Heart left ventricle (tissue), 16 donors: Measurements from ENCODE around the gene CCPG1. TPM values are rescaled to one million over a fixed set of nuclear protein-coding genes. Genes with fewer than 3 reads are reported as not detected.

ENCODE experiments used
- ATAC-seq, 4 donors: fragments of 200-7000 bp; cut with Tn5 transposase; one replicate each; pipeline ENCODE4 v1.9.1; 2020 to 2022; ENCODE audit warnings: moderate library complexity in 4 of 4, mild to moderate bottlenecking in 3 of 4, moderate number of reproducible peaks in 1 of 4
- DNase-seq, 5 donors: peaks; one replicate each; pipeline ENCODE4 v3.0.0-alpha.2; 2020
- H3K27ac ChIP-seq, 12 donors: fragments of 200-600 bp; sonication (generic) in 4 of 12; one replicate each; pipeline versions ENCODE4 v1.5.0 to v1.8.0; 2016 to 2022; ENCODE audit warnings: mild to moderate bottlenecking in 2 of 12
- H3K27me3 ChIP-seq, 9 donors: fragments of 200-600 bp; sonication (generic) in 2 of 9; one replicate each; pipeline versions ENCODE4 v1.5.1 to v1.8.0; 2016 to 2022; ENCODE audit warnings: mild to moderate bottlenecking in 3 of 9
- H3K36me3 ChIP-seq, 9 donors: fragments of 200-600 bp; sonication (generic) in 2 of 9; one replicate each; pipeline versions ENCODE4 v1.5.0 to v1.8.0; 2018 to 2022; ENCODE audit warnings: mild to moderate bottlenecking in 2 of 9
- H3K4me1 ChIP-seq, 12 donors: fragments of 200-600 bp; sonication (generic) in 4 of 12; one replicate each; pipeline versions ENCODE4 v1.5.0 to v1.8.0; 2016 to 2022; ENCODE audit warnings: mild to moderate bottlenecking in 3 of 12
- H3K4me3 ChIP-seq, 12 donors: fragments of 200-600 bp; sonication (generic) in 4 of 12; one replicate each; pipeline versions ENCODE4 v1.5.0 to v1.8.0; 2017 to 2022; ENCODE audit warnings: mild to moderate bottlenecking in 9 of 12, moderate library complexity in 4 of 12
- H3K9me3 ChIP-seq, 12 donors: fragments of 200-600 bp; sonication (generic) in 4 of 12; one replicate each; pipeline versions ENCODE4 v1.5.0 to v1.8.0; 2016 to 2022; ENCODE audit warnings: mild to moderate bottlenecking in 1 of 12
- CTCF ChIP-seq, 12 donors: fragments of 200-600 bp; sonication (generic) in 4 of 12; IDR thresholded peaks; one replicate each; pipeline versions ENCODE4 v1.5.0 to v1.8.0; 2018 to 2022; ENCODE audit warnings: antibody characterized with exemption in 12 of 12, mild to moderate bottlenecking in 5 of 12
- POLR2A ChIP-seq, 2 donors: fragments of 450-650 bp; IDR thresholded peaks; one replicate each; pipeline ENCODE4 v1.6.1; 2017; ENCODE audit warnings: antibody characterized with exemption in 2 of 2, mild to moderate bottlenecking in 2 of 2, moderate library complexity in 2 of 2
- WGBS, 4 donors: extraction: QIAGEN DNeasy Blood & Tissue Kit in 2 of 4; methylation state at CpG; one replicate each; pipeline versions ENCODE4 v1.1.5 to v1.1.7; 2013 to 2018; 5-methylcytosine and 5-hydroxymethylcytosine counted together
- intact Hi-C, 10 donors: fragments of 100-400 bp; cut with DNase I; formaldehyde crosslinking; loops; one replicate each; pipeline versions ENCODE4 v1.11.1 to v1.14.2; 2022
- microRNA counts, 2 donors: library from miRNA; unstranded; fragments of <30 nt; microRNA quantifications; one replicate each; lab custom pipeline; 2016
- microRNA-seq, 4 donors: library from miRNA; unstranded; fragments of <30 nt; microRNA quantifications; one replicate each; pipeline versions ENCODE4 to v1.2.0, GENCODE V29; 2017 to 2020
- polyA plus RNA-seq, 2 donors: library from polyadenylated mRNA; stranded (reverse); fragments of 200-250 nt; gene quantifications; one replicate each; pipeline ENCODE4 v1.2.3, GENCODE V29; 2013
- total RNA-seq, 9 donors: library from RNA; depleted of rRNA in 2 of 9; stranded (reverse); fragments of >200 nt in 2 of 9; fragmentation: NEBNext Ultra II Directional in 3 of 9; extraction: Animal tissue kit (Norgen Biotek cat#: 25700) in 3 of 9; gene quantifications; one replicate each; pipeline versions ENCODE4 v1.1.0 to v1.2.4, GENCODE V29; 2016 to 2023
- donor health status: ischemic (EF 13 %, LVEDD 7.1; RV severe dilation, severe dysfunction).
- donor health status: healthy with polysubstance abuse.
- donor health status: DM: no; HTN: yes; CAD: no.
- donor health status: DM: no; HTN: no; CAD: no.
- donor health status: ischemic (EF 25% LVEDD 6.9; RV normal size, moderate dysfunction).
- donor health status: ischemic (EF 25% LVEDD 5.7; RV mildly dilated, moderate dysfunction).
- donor health status: healthy.
- donor health status: DM: yes; HTN: yes; CAD: no.
- donor health status: ischemic (EF 35%, LVEDD 5.7; RV mildly dilated, moderate dysfunction).
- donor health status: nonischemic (EF 11% LVEDD 7.7; RV severe dilation, severe dysfunction).
- donor health status: DM: yes; HTN: yes; CAD: no.
- donor health status: PGD.
- donor health status: ischemic (EF 29% LVEDD 5.4; RV normal size, mild dysfunction).
- donor health status: nonischemic (EF 23%, LVEDD 6.1; RV moderate dilation, normal function).

Gene CCPG1
- total and polyA plus RNA-seq, 11 donors, result 21.3 to 105 (median 75.4) TPM

GRCh38 chr15:55318588-55319494 is 89.3 kb downstream of the CCPG1 start, which contains the start of the genes PIGB and PIGBOS1:
PIGB (plus strand) TSS chr15:55319222; CDS start chr15:55319251, 29 bp downstream.
PIGBOS1 (minus strand) TSS chr15:55319123; CDS start chr15:55317792, 1,331 bp downstream.
- Histone ChIP-seq H3K4me1 (peaks cover 4 to 58% (median 24%) of the 10 kb centered on the region in 12 donors), H3K9me3 (no peaks in the 10 kb centered on the region), H3K27ac (peak within 1 kb of the TSS; percentile 19 to 95 (median 85)), H3K27me3 (no peaks in the 10 kb centered on the region), H3K4me3 (peak within 1 kb of the TSS; percentile 65 to 95 (median 76)), H3K36me3 (peaks cover 0 to 5% (median under 1%) of the 10 kb centered on the region in 9 donors)
- peak; percentile 86 to 91 (median 90) for DNase-seq
- intact Hi-C loops, result loop anchor here in 1 of 10 donors (2.0 kb wide), 1 partner anchor 90 kb away; the partner anchor contains the start of genes CCPG1 and PIERCE2
- ATAC-seq, result peak; percentile 93 to 99 (median 99)
- WGBS, 4 donors, result 2 to 3% (median 2%) methylated on average over 48 to 49 of the region's 49 CpGs
- TF ChIP-seq CTCF (IDR thresholded peaks at IDR 0.05), result peak in 5 of 12 donors; percentile 6 to 28 (median 11)
- TF ChIP-seq POLR2A (IDR thresholded peaks at IDR 0.05), result peak in 1 of 2 donors; percentile 49

MicroRNA genes within 50 kb of the gene (microRNA counts, 767-probe panel; counts per million panel counts)
- 2,301 to 2,523 counts per million in 2 donors for microRNA hsa-miR-628-3p (lab: Ali Mortazavi, UCI)
- 2,416 to 3,069 counts per million in 2 donors for microRNA hsa-miR-628-5p (lab: Ali Mortazavi, UCI)

Small RNA genes lying within 50 kb of the gene (microRNA-seq; reads per million reads assigned to microRNA genes)
- 201 to 329 (median 282) reads per million in 4 donors for gene MIR628

Other genes with a start within 250 kb of the CCPG1 start
- 10 to 100 TPM; 25.5 to 51.5 (median 39.2) TPM for gene RSL24D1, start 211.4 kb downstream of the CCPG1 start, total RNA-seq
- gene RSL24D1, start 211.4 kb downstream of the CCPG1 start, polyA plus RNA-seq, result 10 to 100 TPM; 40.8 to 51.9 TPM
- 10 to 100 TPM in 1 of 9 donors, 1 to 10 TPM in 8; 1.8 to 17.2 (median 4.2) TPM for gene RAB27A, start 118.5 kb downstream of the CCPG1 start, total RNA-seq
- 1 to 10 TPM; 1.4 to 9.0 TPM for gene RAB27A, start 118.5 kb downstream of the CCPG1 start, polyA plus RNA-seq
- gene PIGBOS1, start 89.2 kb downstream of the CCPG1 start, total RNA-seq, result 10 to 100 TPM in 1 of 9 donors, 1 to 10 TPM in 8; 5.8 to 12.0 (median 7.7) TPM
- 10 to 100 TPM; 14.8 to 18.0 TPM for gene PIGBOS1, start 89.2 kb downstream of the CCPG1 start, polyA plus RNA-seq
- gene PIGB, start 89.1 kb downstream of the CCPG1 start, total RNA-seq, result 10 to 100 TPM in 1 of 9 donors, 1 to 10 TPM in 8; 2.4 to 10.3 (median 3.0) TPM
- gene PIGB, start 89.1 kb downstream of the CCPG1 start, polyA plus RNA-seq, result 1 to 10 TPM; 2.3 to 3.5 TPM
- 1 to 10 TPM; 3.7 to 9.4 (median 5.7) TPM for gene PIERCE2, start 136 bp upstream of the CCPG1 start, total RNA-seq
- gene PIERCE2, start 136 bp upstream of the CCPG1 start, polyA plus RNA-seq, result 10 to 100 TPM in 1 of 2 donors, 1 to 10 TPM in 1; 8.3 to 13.1 TPM
- under 1 TPM in 4 of 9 donors, not detected in 5; 0.12 to 0.64 (median 0.42) TPM for gene DNAAF4, start 99.9 kb upstream of the CCPG1 start, total RNA-seq
- gene DNAAF4, start 99.9 kb upstream of the CCPG1 start, polyA plus RNA-seq, result 1 to 10 TPM in 1 of 2 donors, under 1 TPM in 1; 0.65 to 2.3 TPM
- gene PYGO1, start 180.0 kb upstream of the CCPG1 start, total RNA-seq, result 1 to 10 TPM; 3.9 to 8.2 (median 4.9) TPM
- gene PYGO1, start 180.0 kb upstream of the CCPG1 start, polyA plus RNA-seq, result 1 to 10 TPM; 1.1 to 2.1 TPM